Stimulated activated CD8-positive, alpha-beta memory T cell treated with anti-CD3 and anti-CD28 coated beads, Interleukin-12 subunit alpha, Interleukin-12 subunit beta, amount 100 ng/mL, for 24 hours (primary cell): ENCODE measurements around the gene GREB1.

Experiments used
- DNase-seq: peaks from one replicate; pipeline ENCODE4 v3.0.0-alpha.2; 2020; ENCODE audit errors: extremely low read depth

GREB1 gene

GRCh38 chr2:11578986-11579774 lies 45.3 kb downstream of the GREB1 start:
- no peak for DNase-seq

GRCh38 chr2:11579867-11580659 lies 46.2 kb downstream of the GREB1 start:
- DNase-seq: no peak

GRCh38 chr2:11580697-11581096 lies 46.9 kb downstream of the GREB1 start:
- no peak for DNase-seq

GRCh38 chr2:11581124-11581796 lies 47.4 kb downstream of the GREB1 start:
- no peak for DNase-seq

- DNase-seq: no peak
Measured at GRCh38 chr2:11581797-11582611, 48.2 kb downstream of the GREB1 start.

GRCh38 chr2:11582612-11582861 lies 48.7 kb downstream of the GREB1 start:
- no peak for DNase-seq

GRCh38 chr2:11582862-11583752 lies 49.3 kb downstream of the GREB1 start:
- peak; percentile 16 for DNase-seq

- peak; percentile 77 for DNase-seq
Measured at GRCh38 chr2:11583840-11584524, 50.1 kb downstream of the GREB1 start.

GRCh38 chr2:11584525-11585056 lies 50.7 kb downstream of the GREB1 start:
- no peak for DNase-seq

- DNase-seq: no peak
Measured at GRCh38 chr2:11585071-11585470, 51.2 kb downstream of the GREB1 start.

- no peak for DNase-seq
Measured at GRCh38 chr2:11588228-11589110, 54.6 kb downstream of the GREB1 start.

- DNase-seq: no peak
Measured at GRCh38 chr2:11589316-11589940, 55.6 kb downstream of the GREB1 start.

GRCh38 chr2:11590193-11590592 lies 56.3 kb downstream of the GREB1 start:
- no peak for DNase-seq

GRCh38 chr2:11591091-11591490 lies 57.2 kb downstream of the GREB1 start:
- no peak for DNase-seq

- no peak for DNase-seq
Measured at GRCh38 chr2:11592671-11593574, 59.1 kb downstream of the GREB1 start.

GRCh38 chr2:11596801-11597200 lies 63.0 kb downstream of the GREB1 start:
- DNase-seq: no peak

- no peak for DNase-seq
Measured at GRCh38 chr2:11597538-11598225, 63.8 kb downstream of the GREB1 start.
